HG02885 (cell line): ENCODE data around the gene SLC16A3.
"Not testable (repeated sequence)": the region's sequence is repeated elsewhere in the genome, so short reads cannot be mapped to it uniquely, and the experiment has no call there.

ENCODE experiments used
- ATAC-seq: cut with Tn5 transposase; IDR thresholded peaks from one replicate; pipeline ENCODE4 v1.9.1; 2021; ENCODE audit warnings: mild to moderate bottlenecking; ENCODE audit not compliant: unreplicated experiment, poor library complexity

SLC16A3 gene

GRCh38 chr17:82203920-82204319 lies 24.9 kb upstream of the SLC16A3 start:
- no peak for ATAC-seq

- no peak for ATAC-seq
Measured at GRCh38 chr17:82204831-82205719, 23.8 kb upstream of the SLC16A3 start.

- peak; percentile 63 for ATAC-seq
Measured at GRCh38 chr17:82205720-82206508, 22.9 kb upstream of the SLC16A3 start.

- not testable (repeated sequence) for ATAC-seq
Measured at GRCh38 chr17:82210655-82211054, 18.2 kb upstream of the SLC16A3 start.

DNA sequence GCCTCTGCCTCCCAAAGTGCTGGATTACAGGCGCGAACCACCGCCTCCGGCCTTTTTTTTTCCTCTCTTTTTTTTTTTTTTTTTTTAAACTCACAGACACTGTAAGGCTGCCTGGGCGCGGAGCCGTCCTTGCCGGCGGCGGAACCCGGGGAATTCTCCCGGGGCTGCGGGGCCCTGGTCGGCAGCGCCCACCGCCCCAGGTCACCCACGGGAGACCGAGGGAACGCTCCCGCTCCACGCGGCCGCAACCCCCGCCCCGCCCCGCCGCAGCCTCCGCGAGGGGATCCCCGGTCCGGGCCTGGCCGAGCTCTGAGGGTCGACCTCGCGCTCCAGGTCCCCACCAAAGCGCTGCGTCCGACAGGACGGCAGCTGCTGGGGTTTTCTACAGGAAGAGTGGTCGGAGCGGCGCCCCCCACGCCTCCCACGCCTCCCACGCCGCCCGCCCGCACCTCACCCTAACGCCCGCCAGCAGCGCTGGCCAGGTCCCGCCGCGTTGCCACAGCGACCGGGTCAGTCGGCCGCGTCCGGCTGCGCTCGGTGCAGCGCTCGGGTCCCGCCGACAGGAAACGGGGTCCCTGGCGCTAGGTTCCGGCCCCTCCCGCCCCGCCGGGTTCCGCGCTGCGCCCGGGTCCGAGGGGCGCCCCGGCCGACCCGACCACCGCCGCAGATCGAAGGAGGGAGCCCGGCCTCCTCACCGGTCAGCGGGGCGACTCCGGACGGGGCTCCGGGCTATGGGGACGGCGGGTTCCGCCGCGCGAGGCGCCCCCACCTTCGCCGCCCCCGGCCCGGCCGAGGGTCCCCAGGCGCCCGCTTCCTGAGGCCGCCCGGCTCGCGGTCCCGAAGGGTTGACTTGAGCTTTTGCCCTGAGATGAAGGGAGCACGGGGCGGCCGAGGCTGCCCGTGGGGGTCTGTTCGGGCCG lies 16.3 kb upstream of the SLC16A3 start, which contains the start of gene CCDC57:
CCDC57 (minus strand) TSS at position 512 of the 920 bp plus-strand sequence. CDS start 10,898 bp downstream, outside the sequence.
- peak; percentile 73 for ATAC-seq

- peak; percentile 29 for ATAC-seq
Measured at GRCh38 chr17:82213251-82214011, 15.4 kb upstream of the SLC16A3 start.

GRCh38 chr17:82214012-82214628 lies 14.7 kb upstream of the SLC16A3 start:
- ATAC-seq, result no peak

GRCh38 chr17:82215095-82215971 lies 13.5 kb upstream of the SLC16A3 start:
- no peak for ATAC-seq

GRCh38 chr17:82215972-82216300 lies 12.9 kb upstream of the SLC16A3 start:
- ATAC-seq, result no peak

DNA sequence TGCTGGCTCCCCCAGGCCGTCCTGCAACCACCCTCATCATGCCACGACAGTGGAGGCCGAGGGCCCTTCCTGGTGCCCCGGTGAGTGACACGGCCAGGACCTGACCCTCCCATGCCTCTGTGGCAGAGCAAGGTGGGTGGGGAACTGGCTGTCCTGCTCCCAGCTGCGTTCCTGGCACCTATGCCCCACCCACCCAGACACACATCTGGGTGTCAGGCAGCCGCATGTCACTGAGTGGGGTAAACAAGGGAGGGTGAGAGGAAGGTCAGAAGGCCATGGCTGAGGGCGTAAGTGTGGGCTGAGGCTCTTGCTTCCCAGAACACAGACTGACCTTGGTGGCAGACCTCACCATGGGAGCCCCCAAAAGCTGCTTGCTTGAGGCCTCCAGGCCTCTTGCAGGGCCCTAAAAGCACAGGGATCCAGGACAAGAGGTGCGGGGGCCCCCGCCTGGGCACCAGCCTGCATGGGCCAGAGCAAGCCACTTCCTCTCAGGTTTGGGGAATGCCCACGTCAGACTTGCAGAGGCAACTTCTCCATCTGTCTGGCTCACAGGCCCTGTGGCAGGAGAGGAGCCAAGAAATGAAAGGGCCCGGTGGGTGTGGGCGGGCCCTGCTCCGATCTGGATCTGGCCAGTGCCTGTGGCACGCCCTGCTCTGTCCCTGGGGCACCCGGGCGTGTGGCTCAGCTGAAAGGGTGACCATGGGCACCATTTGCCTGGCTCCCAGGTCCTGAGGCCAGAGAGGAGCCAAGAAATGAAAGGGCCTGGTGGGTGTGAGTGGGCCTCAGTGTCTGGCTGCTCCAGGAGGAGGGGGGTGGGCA lies 12.3 kb upstream of the SLC16A3 start:
- ATAC-seq, result no peak

- no peak for ATAC-seq
Measured at GRCh38 chr17:82217120-82217529, 11.7 kb upstream of the SLC16A3 start.

GRCh38 chr17:82217530-82218204 lies 11.2 kb upstream of the SLC16A3 start:
- ATAC-seq, result no peak

DNA sequence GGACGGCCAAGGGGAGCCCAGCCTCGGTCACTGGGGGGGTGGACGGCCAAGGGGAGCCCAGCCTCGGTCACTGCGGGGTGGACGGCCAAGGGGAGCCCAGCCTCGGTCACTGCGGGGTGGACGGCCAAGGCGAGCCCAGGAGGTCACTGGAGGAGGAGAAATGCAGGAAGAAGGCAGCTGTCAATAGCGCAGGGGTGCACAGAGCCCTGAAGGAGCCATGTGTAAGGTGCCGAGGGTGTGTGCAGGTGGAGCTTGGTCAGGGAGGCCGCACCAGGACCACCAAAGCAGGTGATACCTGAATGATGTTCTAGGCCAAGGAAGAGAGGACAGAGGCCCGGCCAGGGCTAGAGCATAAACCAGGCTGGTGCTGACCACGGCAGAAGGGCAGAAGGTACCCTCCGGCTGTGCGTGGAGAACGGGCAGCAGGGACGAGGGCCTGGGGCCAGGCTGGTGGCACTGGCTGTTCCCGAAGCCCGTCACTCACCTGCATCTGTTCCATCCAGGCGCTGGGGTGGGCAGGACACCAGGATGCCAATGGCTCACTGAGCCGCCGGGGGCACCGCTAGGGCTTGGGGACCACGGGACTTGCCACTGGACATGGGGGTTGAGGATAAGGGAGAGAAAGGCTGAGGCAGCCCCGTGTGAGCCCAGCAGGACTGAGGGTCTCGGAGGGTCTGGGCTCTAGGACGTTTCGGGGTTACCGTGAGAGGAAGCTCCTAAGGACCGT lies 10.3 kb upstream of the SLC16A3 start:
- no peak for ATAC-seq

- ATAC-seq, result no peak
Measured at GRCh38 chr17:82219083-82219482, 9.8 kb upstream of the SLC16A3 start.

GRCh38 chr17:82219753-82220709 lies 8.8 kb upstream of the SLC16A3 start:
- ATAC-seq, result no peak
